NCI-H748 (cell line): ENCODE measurements around the gene NRL.

Source experiments
- DNase-seq: peaks from one replicate; lab custom pipeline; 2025; ENCODE audit not compliant: unreplicated experiment; lab: John Stamatoyannopoulos, UW

The NRL gene

GRCh38 chr14:24114532-24115421 is at the start of gene NRL, which contains the start of gene DCAF11:
Gene NRL (minus strand): TSS chr14:24114949. CDS start chr14:24082848, 32,101 bp downstream.
Gene DCAF11 (plus strand): TSS chr14:24114777. CDS start chr14:24115595, 818 bp downstream.
- DNase-seq, result peak; percentile 99

GRCh38 chr14:24162093-24162492 is 47.3 kb upstream of the NRL start:
- DNase-seq, result no peak

- peak; percentile 93 for DNase-seq
These were observed 46.4 kb upstream of the NRL start, which contains the start of gene IRF9 for GRCh38 chr14:24160850-24161804. Gene IRF9 (plus strand): TSS chr14:24161265. CDS start chr14:24162145, 880 bp downstream.

- no peak for DNase-seq
These were observed 45.7 kb upstream of the NRL start for GRCh38 chr14:24160499-24160849.

GRCh38 chr14:24159777-24160498 is 45.2 kb upstream of the NRL start:
- no peak for DNase-seq

GRCh38 chr14:24157331-24157730 is 42.6 kb upstream of the NRL start:
- DNase-seq, result no peak

GRCh38 chr14:24156840-24157239 is 42.1 kb upstream of the NRL start:
- no peak for DNase-seq

- DNase-seq, result no peak
These were observed 40.4 kb upstream of the NRL start for GRCh38 chr14:24155100-24155499.

- DNase-seq, result no peak
These were observed 36.8 kb upstream of the NRL start for GRCh38 chr14:24151404-24152080.

- no peak for DNase-seq
These were observed 36.2 kb upstream of the NRL start for GRCh38 chr14:24150993-24151392.

GRCh38 chr14:24150567-24150966 is 35.8 kb upstream of the NRL start:
- DNase-seq, result no peak

GRCh38 chr14:24150061-24150460 is 35.3 kb upstream of the NRL start:
- DNase-seq, result no peak

- DNase-seq, result no peak
These were observed 34.7 kb upstream of the NRL start for GRCh38 chr14:24149302-24149969.

GRCh38 chr14:24147761-24148428 is 33.1 kb upstream of the NRL start:
- DNase-seq, result no peak

- DNase-seq, result peak; percentile 98
These were observed 32.4 kb upstream of the NRL start, which contains the start of gene RNF31 for GRCh38 chr14:24146978-24147760. Gene RNF31 (plus strand): TSS chr14:24147498. CDS start chr14:24147699, 201 bp downstream.

GRCh38 chr14:24146453-24146977 is 31.8 kb upstream of the NRL start, which contains the start of gene PSME2:
Gene PSME2 (minus strand): TSS chr14:24146610. CDS start chr14:24146581, 29 bp downstream.
- peak; percentile 98 for DNase-seq

GRCh38 chr14:24145690-24146452 is 31.1 kb upstream of the NRL start:
- DNase-seq, result peak; percentile 63
